ENCODE measurements around the gene SMAD2. TPM values are rescaled to one million over a fixed set of nuclear protein-coding genes. Genes with fewer than 3 reads are reported as not detected.
A peak's percentile ranks its signal among the peaks of the same experiment; 100 is the strongest.
"Not testable (repeated sequence)": the region's sequence is repeated elsewhere in the genome, so short reads cannot be mapped to it uniquely, and the experiment has no call there.

SMAD2 gene
- total and polyA plus RNA-seq, 3 experiments from 2014 or later, result 97.8 to 343 (median 337) TPM

- no peak overlapping the region for H3K4me3 Mint-ChIP-seq
- no peaks in the 10 kb centered on the region for H3K27me3 ChIP-seq (ENCODE audit: insufficient read depth, low read length, poor library complexity, severe bottlenecking)
- no peak overlapping the region for H3K27ac ChIP-seq (ENCODE audit: low read depth, low read length)
- H3K36me3 ChIP-seq (ENCODE audit: insufficient read depth, low read length), result no peaks in the 10 kb centered on the region
- ChIA-PET POLR2A (no interaction called here), CTCF (no interaction called here)
- H3K4me1 Mint-ChIP-seq, result peaks cover 0 to 5% (median 0%) of the 10 kb centered on the region in 3 donors
- H3K9me3 ChIP-seq (ENCODE audit: low read length), result no peaks in the 10 kb centered on the region
- H3K9me3 Mint-ChIP-seq, result peaks cover 0 to 3% (median 0%) of the 10 kb centered on the region in 5 donors
- no peak for DNase-seq
- H3K4me3 ChIP-seq (ENCODE audit: low read length), result no peak overlapping the region
- H3K4me1 ChIP-seq (ENCODE audit: insufficient read depth, low read length), result no peaks in the 10 kb centered on the region
- H3K36me3 Mint-ChIP-seq, result peaks cover 4 to 44% (median 9%) of the 10 kb centered on the region in 3 donors
- no peaks in the 10 kb centered on the region for H3K27me3 Mint-ChIP-seq
- H3K27ac Mint-ChIP-seq, result no peak overlapping the region
These were observed 100.6 kb downstream of the SMAD2 start for GRCh38 chr18:47829831-47830230.

- H3K4me1 ChIP-seq (ENCODE audit: insufficient read depth, low read length); H3K4me3 Mint-ChIP-seq; H3K27ac Mint-ChIP-seq; CTCF ChIA-PET; H3K27me3 ChIP-seq (ENCODE audit: insufficient read depth, low read length, poor library complexity, severe bottlenecking); H3K27ac ChIP-seq (ENCODE audit: low read depth, low read length); H3K36me3 ChIP-seq (ENCODE audit: insufficient read depth, low read length); H3K9me3 ChIP-seq (ENCODE audit: low read length); H3K4me1 Mint-ChIP-seq; H3K4me3 ChIP-seq (ENCODE audit: low read length); H3K9me3 Mint-ChIP-seq; DNase-seq; H3K27me3 Mint-ChIP-seq; POLR2A ChIA-PET: not testable (repeated sequence)
- peaks cover 4 to 35% (median 7%) of the 10 kb centered on the region in 3 donors for H3K36me3 Mint-ChIP-seq
These were observed 102.4 kb downstream of the SMAD2 start for GRCh38 chr18:47828031-47828430.

GRCh38 chr18:47826157-47827074 is 104.0 kb downstream of the SMAD2 start:
- POLR2A ChIA-PET, result no interaction called here
- H3K36me3 Mint-ChIP-seq, result peaks cover 4 to 33% (median 7%) of the 10 kb centered on the region in 3 donors
- no peak overlapping the region for H3K27ac ChIP-seq (ENCODE audit: low read depth, low read length)
- H3K9me3 Mint-ChIP-seq, result peaks cover 0 to 3% (median 0%) of the 10 kb centered on the region in 5 donors
- no peak overlapping the region for H3K4me3 ChIP-seq (ENCODE audit: low read length)
- H3K36me3 ChIP-seq (ENCODE audit: insufficient read depth, low read length), result no peaks in the 10 kb centered on the region
- no peaks in the 10 kb centered on the region for H3K27me3 ChIP-seq (ENCODE audit: insufficient read depth, low read length, poor library complexity, severe bottlenecking)
- no peaks in the 10 kb centered on the region for H3K27me3 Mint-ChIP-seq
- H3K4me1 Mint-ChIP-seq, result peaks cover 0 to 5% (median 0%) of the 10 kb centered on the region in 3 donors
- H3K27ac Mint-ChIP-seq, result no peak overlapping the region
- CTCF ChIA-PET, result no interaction called here
- no peaks in the 10 kb centered on the region for H3K9me3 ChIP-seq (ENCODE audit: low read length)
- peak overlapping the region in 1 of 7 donors; percentile 37 for H3K4me3 Mint-ChIP-seq
- DNase-seq, result no peak
- no peaks in the 10 kb centered on the region for H3K4me1 ChIP-seq (ENCODE audit: insufficient read depth, low read length)

GRCh38 chr18:47821314-47821713 is 109.1 kb downstream of the SMAD2 start:
- H3K27me3 ChIP-seq (ENCODE audit: insufficient read depth, low read length, poor library complexity, severe bottlenecking), result no peaks in the 10 kb centered on the region
- no peak for DNase-seq
- Mint-ChIP-seq H3K27ac (peak overlapping the region in 1 of 8 donors; percentile 25), H3K4me1 (no peaks in the 10 kb centered on the region), H3K4me3 (no peak overlapping the region), H3K36me3 (peaks cover 0 to 13% (median 4%) of the 10 kb centered on the region in 3 donors), H3K9me3 (no peaks in the 10 kb centered on the region), H3K27me3 (no peaks in the 10 kb centered on the region)
- H3K27ac ChIP-seq (ENCODE audit: low read depth, low read length), result no peak overlapping the region
- H3K4me3 ChIP-seq (ENCODE audit: low read length), result no peak overlapping the region
- POLR2A ChIA-PET, result no interaction called here
- H3K9me3 ChIP-seq (ENCODE audit: low read length), result no peaks in the 10 kb centered on the region
- CTCF ChIA-PET, result no interaction called here
- H3K4me1 ChIP-seq (ENCODE audit: insufficient read depth, low read length), result no peaks in the 10 kb centered on the region
- H3K36me3 ChIP-seq (ENCODE audit: insufficient read depth, low read length), result no peaks in the 10 kb centered on the region

- ChIA-PET CTCF (no interaction called here), POLR2A (no interaction called here)
- no peaks in the 10 kb centered on the region for H3K27me3 ChIP-seq (ENCODE audit: insufficient read depth, low read length, poor library complexity, severe bottlenecking)
- Mint-ChIP-seq H3K4me3 (no peak overlapping the region), H3K4me1 (no peaks in the 10 kb centered on the region), H3K9me3 (no peaks in the 10 kb centered on the region), H3K27me3 (no peaks in the 10 kb centered on the region), H3K36me3 (peaks cover 3 to 6% (median 5%) of the 10 kb centered on the region in 3 donors), H3K27ac (no peak overlapping the region)
- H3K27ac ChIP-seq (ENCODE audit: low read depth, low read length), result no peak overlapping the region
- H3K4me3 ChIP-seq (ENCODE audit: low read length), result no peak overlapping the region
- no peaks in the 10 kb centered on the region for H3K36me3 ChIP-seq (ENCODE audit: insufficient read depth, low read length)
- DNase-seq, result no peak
- no peaks in the 10 kb centered on the region for H3K9me3 ChIP-seq (ENCODE audit: low read length)
- H3K4me1 ChIP-seq (ENCODE audit: insufficient read depth, low read length), result no peaks in the 10 kb centered on the region
These were observed 112.7 kb downstream of the SMAD2 start for GRCh38 chr18:47817795-47818077.

GRCh38 chr18:47817017-47817794 is 113.3 kb downstream of the SMAD2 start:
- Mint-ChIP-seq H3K27ac (peak overlapping the region in 1 of 8 donors; percentile 65), H3K4me3 (no peak overlapping the region), H3K9me3 (no peaks in the 10 kb centered on the region), H3K4me1 (no peaks in the 10 kb centered on the region), H3K36me3 (peaks cover 0 to 8% (median 5%) of the 10 kb centered on the region in 3 donors), H3K27me3 (no peaks in the 10 kb centered on the region)
- no peaks in the 10 kb centered on the region for H3K4me1 ChIP-seq (ENCODE audit: insufficient read depth, low read length)
- H3K27ac ChIP-seq (ENCODE audit: low read depth, low read length), result no peak overlapping the region
- POLR2A ChIA-PET, result no interaction called here
- H3K36me3 ChIP-seq (ENCODE audit: insufficient read depth, low read length), result no peaks in the 10 kb centered on the region
- no peak overlapping the region for H3K4me3 ChIP-seq (ENCODE audit: low read length)
- CTCF ChIA-PET, result no interaction called here
- H3K27me3 ChIP-seq (ENCODE audit: insufficient read depth, low read length, poor library complexity, severe bottlenecking), result no peaks in the 10 kb centered on the region
- H3K9me3 ChIP-seq (ENCODE audit: low read length), result no peaks in the 10 kb centered on the region
- DNase-seq, result no peak

GRCh38 chr18:47815486-47816270 is 114.8 kb downstream of the SMAD2 start:
- Mint-ChIP-seq H3K4me3 (no peak overlapping the region), H3K9me3 (no peaks in the 10 kb centered on the region), H3K36me3 (peaks cover 0 to 11% (median 3%) of the 10 kb centered on the region in 3 donors), H3K27ac (peak overlapping the region in 1 of 8 donors; percentile 67), H3K27me3 (no peaks in the 10 kb centered on the region), H3K4me1 (no peaks in the 10 kb centered on the region)
- H3K9me3 ChIP-seq (ENCODE audit: low read length), result no peaks in the 10 kb centered on the region
- CTCF ChIA-PET, result no interaction called here
- H3K36me3 ChIP-seq (ENCODE audit: insufficient read depth, low read length), result no peaks in the 10 kb centered on the region
- H3K4me1 ChIP-seq (ENCODE audit: insufficient read depth, low read length), result no peaks in the 10 kb centered on the region
- POLR2A ChIA-PET, result no interaction called here
- H3K4me3 ChIP-seq (ENCODE audit: low read length), result no peak overlapping the region
- no peak for DNase-seq
- H3K27me3 ChIP-seq (ENCODE audit: insufficient read depth, low read length, poor library complexity, severe bottlenecking), result no peaks in the 10 kb centered on the region
- no peak overlapping the region for H3K27ac ChIP-seq (ENCODE audit: low read depth, low read length)

- CTCF ChIA-PET, result interaction anchor here (1.3 kb wide), 1 partner anchor 14 kb away, joined by 3 read pairs; no protein-coding TSS in a partner anchor
- Histone ChIP-seq H3K9me3 (ENCODE audit: low read length) (no peaks in the 10 kb centered on the region), H3K27me3 (ENCODE audit: insufficient read depth, low read length, poor library complexity, severe bottlenecking) (no peaks in the 10 kb centered on the region), H3K27ac (ENCODE audit: low read depth, low read length) (no peak overlapping the region), H3K4me1 (ENCODE audit: insufficient read depth, low read length) (no peaks in the 10 kb centered on the region), H3K36me3 (ENCODE audit: insufficient read depth, low read length) (no peaks in the 10 kb centered on the region), H3K4me3 (ENCODE audit: low read length) (no peak overlapping the region)
- Mint-ChIP-seq H3K36me3 (peaks cover 0 to 11% (median 11%) of the 10 kb centered on the region in 3 donors), H3K4me1 (no peaks in the 10 kb centered on the region), H3K27me3 (no peaks in the 10 kb centered on the region), H3K9me3 (peaks cover 0 to 3% (median 0%) of the 10 kb centered on the region in 5 donors), H3K4me3 (no peak overlapping the region), H3K27ac (no peak overlapping the region)
- POLR2A ChIA-PET, result no interaction called here
- no peak for DNase-seq
These were observed 121.0 kb downstream of the SMAD2 start for GRCh38 chr18:47809420-47809819.

Measured in CD8-positive, alpha-beta memory T cell (primary cell).